AG10803 (cell line): Measurements from ENCODE around the gene ITPR3.

Source experiments
- DNase-seq: peaks from one replicate; pipeline ENCODE4 v3.0.0; 2010; ENCODE audit warnings: low read depth
- H3K4me3 ChIP-seq: 2 replicates; pipeline ENCODE4 v1.5.1; 2011; ENCODE audit warnings: mild to moderate bottlenecking, low read length, control low read depth
- TF ChIP-seq, protein P1 (sequence below): conservative IDR thresholded peaks from 2 replicates; pipeline ENCODE4 v1.5.1; 2011; ENCODE audit warnings: mild to moderate bottlenecking, low read length, control low read depth, inconsistent platforms

The ITPR3 gene

DNA sequence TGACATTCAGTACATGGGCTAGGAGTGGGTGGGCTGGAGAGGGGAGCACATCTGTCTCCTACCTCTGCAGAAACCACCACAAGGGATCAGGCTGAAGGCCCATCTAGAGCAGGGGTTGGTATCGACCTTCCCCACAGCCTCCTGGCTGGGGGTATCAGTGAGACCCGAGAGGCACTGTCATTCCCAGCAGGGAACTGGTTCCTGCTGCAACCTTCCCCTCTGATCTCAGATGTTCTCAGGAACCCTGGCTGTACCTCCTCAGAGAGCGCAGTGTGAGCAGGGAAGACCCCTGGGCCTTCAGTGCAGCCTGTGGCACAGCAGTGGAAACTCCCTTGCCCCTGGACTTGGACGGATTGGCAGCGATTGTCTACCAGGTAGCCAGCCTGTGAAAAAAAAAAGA lies 117.8 kb downstream of the ITPR3 start:
- H3K4me3 ChIP-seq = no peak overlapping the region
- TF ChIP-seq, protein P1, sequence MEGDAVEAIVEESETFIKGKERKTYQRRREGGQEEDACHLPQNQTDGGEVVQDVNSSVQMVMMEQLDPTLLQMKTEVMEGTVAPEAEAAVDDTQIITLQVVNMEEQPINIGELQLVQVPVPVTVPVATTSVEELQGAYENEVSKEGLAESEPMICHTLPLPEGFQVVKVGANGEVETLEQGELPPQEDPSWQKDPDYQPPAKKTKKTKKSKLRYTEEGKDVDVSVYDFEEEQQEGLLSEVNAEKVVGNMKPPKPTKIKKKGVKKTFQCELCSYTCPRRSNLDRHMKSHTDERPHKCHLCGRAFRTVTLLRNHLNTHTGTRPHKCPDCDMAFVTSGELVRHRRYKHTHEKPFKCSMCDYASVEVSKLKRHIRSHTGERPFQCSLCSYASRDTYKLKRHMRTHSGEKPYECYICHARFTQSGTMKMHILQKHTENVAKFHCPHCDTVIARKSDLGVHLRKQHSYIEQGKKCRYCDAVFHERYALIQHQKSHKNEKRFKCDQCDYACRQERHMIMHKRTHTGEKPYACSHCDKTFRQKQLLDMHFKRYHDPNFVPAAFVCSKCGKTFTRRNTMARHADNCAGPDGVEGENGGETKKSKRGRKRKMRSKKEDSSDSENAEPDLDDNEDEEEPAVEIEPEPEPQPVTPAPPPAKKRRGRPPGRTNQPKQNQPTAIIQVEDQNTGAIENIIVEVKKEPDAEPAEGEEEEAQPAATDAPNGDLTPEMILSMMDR = no peak
- DNase-seq = no peak

DNA sequence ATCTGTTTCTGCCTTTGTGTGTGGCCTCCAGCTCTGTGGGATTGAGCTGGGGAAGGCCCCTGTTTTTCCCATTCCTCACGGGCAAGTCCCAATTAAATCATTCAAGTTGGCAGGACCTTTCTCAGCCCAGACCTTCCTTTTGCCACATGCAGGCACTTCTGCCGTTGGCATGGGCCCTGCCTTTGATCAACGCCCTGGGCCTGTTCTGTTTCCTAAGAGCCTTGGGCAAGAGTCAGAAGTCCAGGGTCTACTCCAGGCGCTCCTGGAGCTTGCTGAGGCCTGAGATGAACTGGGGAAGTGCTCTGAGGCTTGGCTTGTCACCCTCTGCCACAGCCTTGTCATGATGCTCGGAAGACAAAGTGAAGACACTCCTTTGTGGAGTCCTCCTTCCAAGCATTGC lies 118.4 kb downstream of the ITPR3 start:
- H3K4me3 ChIP-seq = no peak overlapping the region
- TF ChIP-seq, protein P1 = no peak
- no peak for DNase-seq

DNA sequence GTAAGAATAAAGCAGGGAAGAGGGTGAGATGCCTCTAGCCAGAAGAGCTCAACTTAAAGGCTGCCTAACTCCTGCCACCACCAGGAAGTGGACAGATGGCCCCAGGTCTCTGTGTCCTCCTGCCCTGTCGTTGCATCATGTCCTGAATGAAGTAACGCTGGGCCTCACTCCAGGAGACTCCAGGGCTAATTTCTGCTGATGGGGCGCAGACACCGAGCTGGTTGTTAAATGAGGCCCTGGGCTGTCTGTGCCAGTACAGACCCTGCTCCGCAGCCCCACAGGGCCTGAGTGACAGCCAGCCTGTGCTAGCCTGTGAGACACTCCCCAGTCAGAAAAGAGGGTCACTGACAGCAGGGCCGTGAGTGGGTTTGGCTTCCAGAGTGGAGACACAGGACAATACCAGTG lies 119.1 kb downstream of the ITPR3 start:
- peak; percentile 49 for DNase-seq
- H3K4me3 ChIP-seq = no peak overlapping the region
- TF ChIP-seq, protein P1 = no peak

DNA sequence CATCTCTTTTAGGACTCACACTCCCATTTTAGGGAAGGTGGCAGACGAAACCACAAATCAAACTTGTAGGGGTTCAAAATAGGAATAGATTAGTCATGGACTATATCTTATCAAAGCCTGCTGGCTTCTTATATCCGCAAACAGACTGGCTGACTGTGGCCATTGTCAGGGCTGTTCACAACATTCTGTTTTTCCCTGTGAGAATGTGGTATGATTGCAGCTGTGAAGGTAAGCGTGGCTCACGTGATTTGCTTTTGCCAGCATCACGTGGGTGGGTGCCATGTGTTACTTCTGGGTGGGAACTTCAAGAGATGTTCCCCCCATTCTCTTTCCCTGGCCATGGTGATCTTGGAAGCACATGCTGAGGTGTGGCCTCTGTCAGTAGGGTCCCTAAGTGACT lies 119.7 kb downstream of the ITPR3 start:
- DNase-seq = no peak
- TF ChIP-seq, protein P1 = no peak

DNA sequence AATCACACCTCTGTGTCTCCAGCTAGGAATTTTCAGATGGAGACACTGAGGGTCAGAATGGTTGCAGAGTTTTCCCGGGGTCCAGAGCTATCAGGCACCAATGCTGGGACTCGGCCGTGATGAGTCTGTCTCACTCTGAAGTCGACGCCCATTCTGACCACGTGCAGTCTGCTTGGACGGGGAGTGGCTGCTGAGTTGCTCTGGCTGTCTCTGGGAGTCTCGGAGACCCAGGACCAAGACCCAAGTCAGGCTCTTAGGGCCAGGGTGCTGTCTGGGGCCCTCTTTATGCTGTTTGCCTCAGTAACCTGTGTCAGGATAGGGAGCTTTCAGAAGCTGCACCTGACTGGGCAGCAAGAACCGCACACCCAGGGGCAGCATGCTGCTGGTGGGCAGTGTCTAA lies 121.0 kb downstream of the ITPR3 start:
- no peak for DNase-seq
- no peak overlapping the region for H3K4me3 ChIP-seq
- TF ChIP-seq, protein P1 = no peak

More for the DNA sequence above, 119.7 kb downstream of the ITPR3 start:
- H3K4me3 ChIP-seq = no peak overlapping the region

DNA sequence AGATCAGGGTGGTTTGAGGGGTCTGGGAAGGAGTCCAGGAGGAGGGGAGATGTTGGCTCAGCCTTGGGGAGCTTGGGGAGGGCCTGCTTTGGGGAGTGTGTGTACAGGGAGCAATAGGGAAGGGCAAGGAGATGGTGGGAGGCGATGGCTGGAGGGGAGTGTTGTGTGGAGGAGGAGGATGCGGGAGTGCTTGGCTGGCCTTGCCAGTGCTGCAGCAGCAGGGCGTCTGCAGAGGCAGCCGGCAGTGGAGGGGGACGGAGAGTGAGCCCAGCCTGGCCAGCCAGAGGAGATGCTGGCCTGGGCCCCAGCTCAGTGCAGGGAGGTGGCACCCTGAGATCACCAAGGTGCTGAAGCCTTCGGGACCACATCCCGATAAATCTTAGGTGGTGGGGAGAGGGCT lies 121.7 kb downstream of the ITPR3 start:
- DNase-seq = no peak
- TF ChIP-seq, protein P1 = no peak
- H3K4me3 ChIP-seq = no peak overlapping the region

DNA sequence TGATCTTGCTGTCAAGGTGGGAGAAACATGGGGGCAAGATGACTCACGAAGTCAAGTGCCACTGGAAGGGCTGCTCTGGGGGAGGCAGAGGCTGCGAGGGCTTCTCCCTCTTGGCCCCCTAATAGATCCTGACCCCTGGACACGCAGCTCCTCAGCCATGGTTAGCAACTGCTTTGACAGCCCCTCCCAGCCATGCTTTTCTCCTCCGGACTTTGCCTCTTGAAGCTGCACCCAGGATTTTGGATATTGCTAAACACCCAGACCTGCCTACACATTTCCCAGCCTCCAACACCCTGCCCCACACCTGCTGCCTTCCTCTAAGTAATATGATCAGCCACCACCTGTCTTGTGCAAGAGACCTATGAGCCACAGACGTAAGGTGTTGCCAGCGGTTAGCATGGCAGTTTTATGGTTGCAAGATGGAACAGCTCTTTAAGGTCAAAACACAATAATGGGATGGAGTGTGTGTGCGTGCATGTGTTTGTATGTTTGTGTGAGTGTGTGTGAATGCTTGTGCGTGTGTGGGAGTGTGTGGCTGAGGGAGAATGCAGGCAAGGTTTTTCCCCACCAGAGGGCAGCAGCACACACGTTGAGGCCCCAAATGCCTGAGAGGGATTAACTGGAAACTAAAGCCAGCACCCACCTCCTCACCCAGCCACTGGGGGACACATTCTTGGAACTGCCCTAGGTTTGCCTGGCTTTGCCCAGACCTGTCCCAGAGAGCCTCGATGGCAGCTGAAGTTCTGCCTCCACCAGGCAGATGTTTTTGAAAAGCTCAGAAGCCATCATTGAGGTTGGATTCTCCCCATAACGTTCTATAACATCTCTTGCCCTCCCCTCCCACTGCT lies 123.1 kb downstream of the ITPR3 start:
- TF ChIP-seq, protein P1 = peak; percentile 92
- H3K4me3 ChIP-seq = no peak overlapping the region
- DNase-seq = peak; percentile 72
